HUES64 (cell line): ENCODE data around the gene TCF25.

ENCODE experiments used
- H3K27ac ChIP-seq: 2 replicates; pipeline ENCODE4 v1.7.0; 2013; ENCODE audit warnings: low read depth, low read length, inconsistent platforms
- H3K27me3 ChIP-seq: 2 replicates; pipeline ENCODE4 v1.6.1; 2013; ENCODE audit warnings: mild to moderate bottlenecking, low read length; ENCODE audit not compliant: insufficient read depth
- H3K36me3 ChIP-seq: 2 replicates; pipeline ENCODE4 v1.6.1; 2013; ENCODE audit warnings: mild to moderate bottlenecking, low read length; ENCODE audit not compliant: insufficient read depth
- H3K4me1 ChIP-seq: 2 replicates; pipeline ENCODE4 v1.6.1; 2013; ENCODE audit warnings: mild to moderate bottlenecking, low read length, moderate library complexity; ENCODE audit not compliant: insufficient read depth
- H3K4me3 ChIP-seq: 2 replicates; pipeline ENCODE4 v1.5.1; 2013; ENCODE audit warnings: mild to moderate bottlenecking, low read length, moderate library complexity
- H3K9ac ChIP-seq: 2 replicates; pipeline ENCODE4 v1.6.1; 2013; ENCODE audit warnings: mild to moderate bottlenecking, low read depth, low read length
- H3K9me3 ChIP-seq: 2 replicates; pipeline ENCODE4 v1.6.1; 2013; ENCODE audit warnings: low read depth, low read length; ENCODE audit not compliant: insufficient read depth
- WGBS: fragments of 150-250, 120-280 bp; methylation state at CpG from one replicate; pipeline ENCODE4 v1.1.7; 2013; ENCODE audit warnings: missing lambda C conversion rate; 5-methylcytosine and 5-hydroxymethylcytosine counted together

TCF25 gene

DNA sequence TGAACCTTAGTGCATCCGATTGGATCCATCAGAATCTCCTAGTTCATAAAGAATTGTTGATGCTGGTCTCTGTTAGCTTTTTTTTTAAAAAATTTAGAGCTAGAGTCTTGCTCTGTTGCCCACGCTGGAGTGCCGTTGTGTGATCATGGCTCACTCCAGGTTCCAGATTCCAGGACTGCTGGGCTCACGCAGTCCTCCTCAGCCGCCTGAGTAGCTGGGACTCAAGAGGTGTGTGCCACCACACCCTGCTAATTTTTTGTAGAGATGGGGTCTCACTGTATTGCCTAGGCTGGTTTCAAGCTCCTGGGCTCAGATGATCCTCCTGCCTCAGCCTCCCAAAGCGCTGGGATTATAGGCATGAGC lies 8.0 kb downstream of the TCF25 start:
- Histone ChIP-seq H3K4me3 (no peak overlapping the region), H3K27ac (no peak overlapping the region), H3K27me3 (no peaks in the 10 kb centered on the region), H3K9me3 (no peaks in the 10 kb centered on the region), H3K4me1 (no peaks in the 10 kb centered on the region), H3K36me3 (peaks cover 69% of the 10 kb centered on the region), H3K9ac (no peak overlapping the region)
- 93% methylated on average over 6 of the region's 6 CpGs for WGBS

DNA sequence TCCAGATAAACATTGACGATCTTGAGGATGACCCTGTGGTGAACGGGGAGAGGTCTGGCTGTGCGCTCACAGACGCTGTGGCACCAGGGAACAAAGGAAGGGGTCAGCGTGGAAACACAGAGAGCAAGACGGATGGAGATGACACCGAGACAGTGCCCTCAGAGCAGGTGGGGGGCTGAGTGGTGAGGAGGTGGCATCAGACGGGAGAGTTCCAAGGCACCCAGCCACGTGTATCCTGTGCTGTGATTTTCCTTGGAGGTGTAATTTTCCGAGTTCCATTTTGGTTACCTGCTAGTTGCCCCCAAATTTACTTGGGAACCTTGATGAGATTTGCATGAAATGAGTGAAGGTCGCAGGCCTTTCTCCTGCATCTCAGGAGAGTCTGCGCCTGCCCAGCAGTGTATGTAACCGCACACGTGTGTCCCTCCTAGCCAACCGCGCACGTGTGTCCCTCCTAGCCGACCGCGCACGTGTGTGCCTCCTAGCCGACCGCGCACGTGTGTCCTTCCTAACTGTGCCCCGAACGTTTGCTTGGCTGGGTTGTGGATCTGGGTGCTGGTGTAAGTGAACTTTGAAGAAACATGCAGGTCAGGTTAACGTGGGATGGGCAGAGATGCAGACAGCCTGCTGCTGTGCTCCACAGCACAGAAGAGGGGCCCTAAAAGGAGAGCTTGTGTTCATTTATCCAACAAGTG lies 10.1 kb downstream of the TCF25 start:
- Histone ChIP-seq H3K9me3 (no peaks in the 10 kb centered on the region), H3K9ac (no peak overlapping the region), H3K36me3 (peaks cover 78% of the 10 kb centered on the region), H3K27me3 (no peaks in the 10 kb centered on the region), H3K4me3 (no peak overlapping the region), H3K4me1 (no peaks in the 10 kb centered on the region), H3K27ac (no peak overlapping the region)
- WGBS = 97% methylated on average over 28 of the region's 28 CpGs

DNA sequence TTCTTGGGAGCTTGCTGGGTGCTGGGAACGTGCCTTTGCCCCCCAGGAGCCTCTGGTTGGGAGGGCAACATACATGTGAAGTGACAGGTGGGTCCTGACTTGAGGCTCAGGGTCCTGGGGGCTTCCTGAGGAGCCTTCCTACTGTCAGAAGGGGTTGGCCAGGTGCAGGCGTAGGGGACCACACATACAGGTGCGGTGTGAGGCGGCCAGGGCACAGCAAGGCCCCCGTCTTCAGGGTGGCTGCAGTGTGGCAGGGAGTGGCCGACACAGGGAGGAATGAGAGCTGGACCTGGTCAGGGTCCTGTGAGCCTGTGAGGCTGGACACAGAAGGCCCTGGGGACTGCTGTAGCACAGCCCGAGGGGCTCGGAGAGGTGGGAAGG lies 10.6 kb downstream of the TCF25 start:
- peaks cover 75% of the 10 kb centered on the region for H3K36me3 ChIP-seq
- 96% methylated on average over 8 of the region's 8 CpGs for WGBS

DNA sequence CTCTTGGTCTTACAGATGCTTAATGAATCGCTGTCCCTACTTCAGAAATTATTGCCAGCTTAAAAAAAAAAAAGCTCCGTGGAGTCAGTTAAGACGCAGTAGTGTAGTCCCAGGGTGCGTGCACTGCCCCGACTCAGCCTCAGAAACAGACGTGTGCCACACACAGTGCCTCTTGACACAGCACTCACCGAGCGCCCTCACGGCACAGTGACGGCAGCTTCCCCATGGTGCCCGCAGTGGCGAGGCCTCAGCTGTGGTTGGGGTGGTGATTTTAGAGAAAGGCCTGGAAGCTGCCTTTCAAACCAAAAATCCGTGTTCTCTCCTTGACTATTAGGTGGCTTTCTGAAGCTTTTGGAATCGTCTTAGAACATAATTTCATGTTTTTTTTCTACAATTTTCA lies 13.9 kb downstream of the TCF25 start:
- Histone ChIP-seq H3K27ac (no peak overlapping the region), H3K27me3 (no peaks in the 10 kb centered on the region), H3K9ac (no peak overlapping the region), H3K36me3 (peaks cover 79% of the 10 kb centered on the region), H3K4me3 (no peak overlapping the region), H3K4me1 (no peaks in the 10 kb centered on the region), H3K9me3 (no peaks in the 10 kb centered on the region)
- WGBS = 98% methylated on average over 14 of the region's 14 CpGs

More for the DNA sequence above, 10.6 kb downstream of the TCF25 start:
- Histone ChIP-seq H3K4me3 (no peak overlapping the region), H3K27ac (no peak overlapping the region), H3K4me1 (no peaks in the 10 kb centered on the region), H3K9ac (no peak overlapping the region), H3K27me3 (no peaks in the 10 kb centered on the region), H3K9me3 (no peaks in the 10 kb centered on the region)

DNA sequence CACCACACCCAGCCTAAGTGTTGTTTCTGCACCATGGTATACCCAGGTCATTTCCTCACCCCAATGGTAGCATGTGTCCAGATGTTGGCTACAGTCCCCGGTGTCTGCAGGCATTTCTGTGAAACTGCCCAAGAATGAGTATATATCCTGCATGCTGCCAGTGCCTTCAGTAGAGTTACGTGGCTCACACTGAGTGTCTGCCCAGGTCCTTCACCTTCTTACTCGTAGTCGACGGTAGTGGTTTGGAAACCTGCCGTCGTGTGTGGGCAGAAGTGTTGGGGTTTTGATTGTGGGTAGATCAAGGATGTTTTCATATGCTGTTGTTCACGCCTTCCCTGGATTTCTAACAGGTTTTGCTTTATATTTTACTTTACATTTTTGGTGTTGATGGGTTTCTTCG lies 16.8 kb downstream of the TCF25 start:
- Histone ChIP-seq H3K9me3 (no peaks in the 10 kb centered on the region), H3K4me1 (no peaks in the 10 kb centered on the region), H3K4me3 (no peak overlapping the region), H3K27ac (no peak overlapping the region), H3K36me3 (peaks cover 81% of the 10 kb centered on the region), H3K27me3 (no peaks in the 10 kb centered on the region), H3K9ac (no peak overlapping the region)
- WGBS = 94% methylated on average over 8 of the region's 9 CpGs

DNA sequence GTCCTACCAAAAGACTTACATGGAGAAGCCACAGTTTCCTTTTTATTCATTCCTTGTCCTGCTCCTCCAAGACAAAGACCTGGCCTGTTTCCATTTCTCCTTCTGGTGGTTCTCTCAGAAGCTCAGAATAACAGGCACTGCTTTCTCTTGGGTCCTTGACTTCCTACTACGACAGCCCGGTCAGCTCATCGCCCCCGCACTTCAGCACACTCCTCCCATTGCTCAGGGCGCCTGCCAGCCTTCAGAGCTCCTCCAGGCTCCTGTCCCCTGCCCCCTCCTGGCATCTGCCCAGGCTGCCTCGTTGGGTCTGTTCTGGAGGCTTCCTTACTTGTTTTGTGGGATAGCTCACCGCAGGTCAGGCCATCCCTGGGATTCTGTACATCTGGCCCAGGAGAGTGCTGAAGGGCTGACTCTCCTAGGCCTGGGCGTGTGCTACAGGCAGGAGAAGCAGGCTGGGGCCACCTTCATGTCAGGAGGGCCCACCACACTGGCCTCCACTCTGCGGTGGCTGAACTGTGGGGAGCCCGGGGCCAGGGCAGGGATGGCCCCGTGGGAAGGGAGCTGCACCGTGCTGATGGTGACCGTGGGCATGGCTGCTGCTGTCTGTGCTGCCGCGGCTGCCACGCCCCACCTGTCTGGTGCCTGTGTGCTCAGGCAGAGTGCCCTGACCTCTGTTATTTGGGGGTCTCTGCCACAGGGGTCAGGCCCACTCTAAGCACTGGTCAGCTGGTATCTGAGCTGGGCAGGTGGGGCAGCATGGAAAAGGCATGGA lies 17.7 kb downstream of the TCF25 start:
- H3K9me3 ChIP-seq = no peaks in the 10 kb centered on the region
- no peak overlapping the region for H3K27ac ChIP-seq
- peaks cover 80% of the 10 kb centered on the region for H3K36me3 ChIP-seq
- no peaks in the 10 kb centered on the region for H3K4me1 ChIP-seq
- H3K27me3 ChIP-seq = no peaks in the 10 kb centered on the region
- H3K4me3 ChIP-seq = no peak overlapping the region
- no peak overlapping the region for H3K9ac ChIP-seq
- WGBS = 95% methylated on average over 16 of the region's 16 CpGs

DNA sequence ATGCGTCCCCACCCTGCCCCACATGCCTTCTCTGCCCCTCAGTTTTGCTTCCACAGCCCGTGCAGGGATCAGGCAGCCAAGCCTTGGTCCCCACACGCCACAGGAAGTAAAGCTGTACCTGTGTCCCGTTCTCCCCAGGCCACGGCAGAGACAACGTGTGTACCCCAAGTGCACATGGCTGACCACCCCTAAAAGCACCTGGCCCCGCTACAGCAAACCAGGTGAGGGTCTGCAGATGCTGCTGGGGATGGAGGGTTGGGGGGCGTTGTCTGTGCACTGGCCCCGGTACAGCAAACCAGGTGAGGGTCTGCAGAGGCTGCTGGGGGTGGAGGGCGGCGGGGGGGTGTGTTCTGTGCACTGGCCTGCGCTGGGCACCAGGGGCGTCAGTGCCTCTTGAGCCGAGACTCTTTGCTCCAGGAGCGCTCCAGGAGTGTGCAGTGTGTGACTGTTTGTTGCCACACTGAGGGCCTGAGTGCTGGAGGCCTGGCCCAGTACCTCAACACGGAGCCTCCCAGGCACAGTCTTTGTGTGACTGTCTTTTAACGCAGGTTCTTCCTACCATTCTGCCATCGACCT lies 18.8 kb downstream of the TCF25 start:
- no peaks in the 10 kb centered on the region for H3K27me3 ChIP-seq
- H3K27ac ChIP-seq = no peak overlapping the region
- H3K9ac ChIP-seq = no peak overlapping the region
- H3K36me3 ChIP-seq = peaks cover 81% of the 10 kb centered on the region
- 94% methylated on average over 18 of the region's 18 CpGs for WGBS
- no peaks in the 10 kb centered on the region for H3K4me1 ChIP-seq
- no peak overlapping the region for H3K4me3 ChIP-seq
- H3K9me3 ChIP-seq = no peaks in the 10 kb centered on the region

DNA sequence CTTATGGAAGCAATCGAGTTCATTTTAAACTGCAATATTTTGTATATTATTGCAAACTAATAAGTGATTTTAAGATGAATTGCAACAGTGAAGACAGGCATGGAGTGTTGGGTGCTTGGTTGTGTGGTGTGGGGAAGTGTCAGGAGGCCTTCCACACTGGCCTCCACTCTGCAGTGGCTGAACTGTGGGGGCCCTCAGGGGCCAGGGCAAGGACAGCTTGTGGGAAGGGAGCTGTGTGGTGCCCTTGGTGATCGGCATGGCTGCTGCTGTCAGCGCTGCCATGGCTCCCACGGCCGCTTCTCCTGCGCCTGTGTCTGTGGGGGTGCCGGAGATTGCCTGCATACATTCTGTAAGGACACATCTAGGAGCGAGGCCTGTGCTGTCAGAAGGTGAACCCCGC lies 19.2 kb downstream of the TCF25 start:
- Histone ChIP-seq H3K27me3 (no peaks in the 10 kb centered on the region), H3K4me1 (no peaks in the 10 kb centered on the region), H3K9ac (no peak overlapping the region), H3K4me3 (no peak overlapping the region), H3K27ac (no peak overlapping the region), H3K9me3 (no peaks in the 10 kb centered on the region), H3K36me3 (peaks cover 81% of the 10 kb centered on the region)
- WGBS = 98% methylated on average over 9 of the region's 9 CpGs

DNA sequence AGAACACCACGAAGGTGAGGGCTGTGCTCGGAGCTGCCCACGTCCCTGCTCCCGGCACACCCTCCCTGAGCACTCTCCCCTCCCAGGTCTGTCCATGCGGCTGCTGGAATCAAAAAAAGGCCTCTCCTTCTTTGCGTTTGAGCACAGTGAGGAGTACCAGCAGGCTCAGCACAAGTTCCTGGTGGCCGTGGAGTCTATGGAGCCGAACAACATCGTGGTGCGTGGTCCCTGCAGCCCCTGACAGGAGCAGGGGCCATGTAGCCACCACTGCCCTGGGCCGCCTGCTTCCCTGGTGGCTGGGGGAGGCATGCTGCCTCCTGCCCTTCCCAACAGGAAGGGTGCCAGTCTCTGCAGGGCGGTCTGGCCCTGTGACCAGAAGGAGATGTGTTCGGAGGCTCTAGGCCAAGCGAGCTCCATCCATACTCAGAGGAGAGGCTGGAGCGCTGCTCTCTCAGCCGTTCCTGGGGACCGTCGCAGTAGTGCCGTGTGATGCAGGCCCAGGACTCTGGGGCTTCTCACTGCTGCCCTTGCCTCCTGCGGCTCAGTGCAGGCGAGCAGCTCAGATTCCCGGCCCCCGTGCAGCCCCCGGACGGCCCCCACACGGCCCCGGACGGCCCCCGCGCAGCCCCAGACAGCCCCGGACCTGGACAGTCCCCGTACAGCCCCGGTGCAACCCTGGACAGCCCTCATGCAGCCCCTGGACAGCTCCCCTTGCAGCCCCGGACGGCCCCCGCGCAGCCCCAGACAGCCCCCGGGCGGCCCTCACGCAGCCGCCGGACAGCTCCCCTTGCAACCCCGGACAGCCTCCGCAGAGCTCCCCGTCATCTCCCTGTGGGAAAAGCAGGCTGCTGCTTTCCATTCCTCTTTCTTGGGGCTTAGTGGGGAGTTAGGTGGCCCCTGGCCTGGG lies 20.5 kb downstream of the TCF25 start:
- Histone ChIP-seq H3K36me3 (peaks cover 82% of the 10 kb centered on the region), H3K4me1 (no peaks in the 10 kb centered on the region), H3K27ac (no peak overlapping the region), H3K9ac (no peak overlapping the region), H3K4me3 (no peak overlapping the region), H3K9me3 (no peaks in the 10 kb centered on the region), H3K27me3 (no peaks in the 10 kb centered on the region)
- 97% methylated on average over 45 of the region's 45 CpGs for WGBS

DNA sequence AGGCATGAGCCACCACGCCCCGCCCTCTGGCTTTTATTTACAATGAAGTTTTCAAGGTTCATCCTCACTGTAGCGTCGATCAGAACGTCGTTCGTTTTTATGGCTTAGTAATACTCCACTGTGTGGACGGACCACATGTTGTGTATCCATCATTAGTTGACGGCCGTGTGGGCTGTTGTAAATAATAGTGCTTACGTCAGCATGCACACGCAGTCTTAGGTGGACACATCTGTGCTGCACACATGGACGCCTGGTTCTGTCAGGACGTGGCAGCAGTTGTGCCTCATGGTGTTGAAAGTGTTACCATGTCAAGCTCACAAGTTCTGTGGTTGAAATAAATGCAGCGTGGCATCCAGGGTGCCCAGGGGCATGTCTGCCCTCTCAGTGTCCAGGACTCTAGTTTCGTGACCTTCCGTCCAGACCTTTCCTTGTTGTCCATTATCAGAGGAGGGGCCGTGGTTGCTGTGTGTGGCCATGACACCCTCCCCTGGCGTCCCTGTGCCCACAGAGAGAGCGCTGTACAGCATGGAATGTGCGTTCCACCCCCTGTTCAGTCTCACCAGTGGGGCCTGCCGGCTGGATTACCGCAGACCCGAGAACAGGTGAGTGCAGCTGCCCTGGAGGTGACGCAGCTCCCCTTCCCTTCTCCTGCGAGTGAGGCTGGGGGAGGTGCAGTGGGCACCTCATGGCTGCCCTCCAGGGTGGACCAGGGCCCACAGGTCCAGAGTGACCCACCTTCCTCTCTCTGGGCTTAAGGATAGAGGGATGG lies 22.3 kb downstream of the TCF25 start:
- H3K27me3 ChIP-seq = no peaks in the 10 kb centered on the region
- no peaks in the 10 kb centered on the region for H3K4me1 ChIP-seq
- H3K36me3 ChIP-seq = peaks cover 84% of the 10 kb centered on the region
- WGBS = 95% methylated on average over 26 of the region's 26 CpGs
- H3K27ac ChIP-seq = no peak overlapping the region
- no peak overlapping the region for H3K9ac ChIP-seq
- no peaks in the 10 kb centered on the region for H3K9me3 ChIP-seq
- H3K4me3 ChIP-seq = no peak overlapping the region
